GM18867 (cell line): ENCODE data around the gene PEX16.
A peak's percentile ranks its signal among the peaks of the same experiment; 100 is the strongest.

ENCODE experiments used
- ATAC-seq: cut with Tn5 transposase; IDR thresholded peaks from one replicate; pipeline ENCODE4 v1.9.1; 2021; ENCODE audit warnings: mild to moderate bottlenecking, moderate library complexity; ENCODE audit not compliant: unreplicated experiment

The PEX16 gene

GRCh38 chr11:45931739-45932138, 14.1 kb upstream of the PEX16 start:
- ATAC-seq, result no peak

- no peak for ATAC-seq
Observed at GRCh38 chr11:45930951-45931570, 13.4 kb upstream of the PEX16 start.

- peak; percentile 95 for ATAC-seq
Observed at GRCh38 chr11:45930031-45930794, 12.5 kb upstream of the PEX16 start.

DNA sequence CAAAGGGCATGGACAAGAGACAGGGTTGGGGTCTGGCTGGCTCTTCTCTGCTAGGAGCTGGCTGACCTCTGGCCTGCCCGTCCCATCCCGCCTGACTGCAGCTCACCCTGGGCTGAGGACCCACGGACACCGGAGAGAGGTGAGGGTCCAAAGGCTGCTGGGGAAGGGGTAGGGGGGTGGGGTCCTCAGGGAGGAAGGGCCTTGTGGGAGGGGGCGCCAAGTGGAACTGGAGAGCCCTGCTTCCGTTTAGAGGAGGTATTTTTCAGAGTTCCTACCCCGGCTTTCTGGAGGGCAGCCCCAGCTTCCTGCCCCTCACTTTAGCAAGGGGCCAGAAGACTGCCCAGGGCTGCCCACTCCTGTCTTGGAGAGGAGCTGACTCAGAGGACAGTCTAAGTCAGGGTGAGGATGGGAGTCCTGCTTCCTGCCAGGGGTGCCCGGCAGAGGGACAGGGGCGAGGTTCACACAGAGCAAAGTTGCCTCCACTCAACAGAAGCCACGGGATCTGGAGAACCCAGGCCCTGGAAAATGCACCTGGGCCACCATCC, 11.9 kb upstream of the PEX16 start:
- no peak for ATAC-seq

DNA sequence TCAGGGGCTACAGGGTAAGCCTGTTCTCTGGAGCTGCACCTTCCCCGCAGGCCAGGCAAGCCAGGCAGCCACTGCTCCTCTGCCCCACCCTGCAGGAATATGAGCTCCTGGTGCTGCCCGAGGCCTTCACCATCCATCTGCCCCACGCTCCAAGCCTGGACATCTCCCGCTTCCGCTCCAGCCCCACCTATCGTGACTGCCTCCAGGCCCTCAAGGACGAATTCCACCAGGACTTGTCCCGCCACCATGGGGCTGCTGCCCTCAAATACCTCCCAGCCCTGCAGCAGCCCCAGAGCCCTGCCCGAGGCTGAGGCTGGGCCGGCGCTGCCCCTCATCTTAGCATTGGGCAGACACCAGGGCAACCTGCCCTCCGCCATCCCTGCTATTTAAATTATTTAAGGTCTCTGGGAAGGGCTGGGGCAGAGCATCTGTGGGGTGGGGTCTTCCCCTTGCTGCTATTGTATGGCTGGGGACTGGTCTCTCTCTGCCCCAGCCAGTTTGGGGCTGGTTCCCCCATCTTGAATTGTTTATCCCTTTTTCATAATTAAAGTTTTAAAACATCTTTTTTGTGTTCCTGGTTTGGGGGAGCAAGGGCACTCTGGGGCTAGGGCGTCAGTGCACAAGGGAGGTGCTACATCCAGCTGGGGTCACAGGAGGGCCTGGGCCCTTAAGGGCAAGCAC, 11.0 kb upstream of the PEX16 start:
- no peak for ATAC-seq

DNA sequence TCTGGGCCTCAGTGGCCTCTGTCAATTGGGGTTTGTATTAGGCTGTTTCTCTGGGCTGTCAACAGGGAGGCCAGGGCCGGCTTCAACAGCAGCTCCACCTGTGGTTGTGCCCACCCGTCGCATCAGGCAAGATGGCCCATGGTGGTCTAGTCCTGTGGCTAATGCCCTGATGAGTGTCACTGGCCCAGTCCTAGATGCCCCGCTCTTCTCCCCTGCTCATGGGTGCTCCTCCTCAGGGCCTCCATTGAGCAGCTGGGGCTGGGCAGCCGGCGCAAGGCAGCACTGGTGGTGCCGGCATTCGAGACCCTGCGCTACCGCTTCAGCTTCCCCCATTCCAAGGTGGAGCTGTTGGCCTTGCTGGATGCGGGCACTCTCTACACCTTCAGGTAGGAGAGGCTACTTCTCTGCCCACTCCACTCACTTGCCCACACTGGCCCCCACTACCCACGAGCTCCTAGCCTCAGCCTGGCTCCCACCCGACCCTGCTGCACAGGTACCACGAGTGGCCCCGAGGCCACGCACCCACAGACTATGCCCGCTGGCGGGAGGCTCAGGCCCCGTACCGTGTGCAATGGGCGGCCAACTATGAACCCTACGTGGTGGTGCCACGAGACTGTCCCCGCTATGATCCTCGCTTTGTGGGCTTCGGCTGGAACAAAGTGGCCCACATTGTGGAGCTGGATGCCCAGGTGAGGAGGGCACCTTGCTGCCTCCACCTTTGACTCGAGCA, 10.2 kb upstream of the PEX16 start:
- ATAC-seq, result no peak

GRCh38 chr11:45927332-45927683, 9.6 kb upstream of the PEX16 start:
- no peak for ATAC-seq

- ATAC-seq, result no peak
Observed at GRCh38 chr11:45926536-45927331, 9.1 kb upstream of the PEX16 start.

DNA sequence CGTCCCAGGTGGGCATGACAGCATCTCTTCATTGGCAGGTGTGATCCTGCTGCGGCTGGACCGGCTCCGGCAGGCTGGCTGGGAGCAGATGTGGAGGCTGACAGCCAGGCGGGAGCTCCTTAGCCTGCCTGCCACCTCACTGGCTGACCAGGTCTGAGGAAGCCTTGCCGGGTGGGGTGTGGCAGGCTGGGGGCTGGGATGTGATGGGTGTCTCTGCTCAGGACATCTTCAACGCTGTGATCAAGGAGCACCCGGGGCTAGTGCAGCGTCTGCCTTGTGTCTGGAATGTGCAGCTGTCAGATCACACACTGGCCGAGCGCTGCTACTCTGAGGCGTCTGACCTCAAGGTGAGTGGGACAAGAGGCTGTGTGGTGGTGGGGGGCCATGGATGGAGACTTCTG, 8.3 kb upstream of the PEX16 start:
- ATAC-seq, result no peak

DNA sequence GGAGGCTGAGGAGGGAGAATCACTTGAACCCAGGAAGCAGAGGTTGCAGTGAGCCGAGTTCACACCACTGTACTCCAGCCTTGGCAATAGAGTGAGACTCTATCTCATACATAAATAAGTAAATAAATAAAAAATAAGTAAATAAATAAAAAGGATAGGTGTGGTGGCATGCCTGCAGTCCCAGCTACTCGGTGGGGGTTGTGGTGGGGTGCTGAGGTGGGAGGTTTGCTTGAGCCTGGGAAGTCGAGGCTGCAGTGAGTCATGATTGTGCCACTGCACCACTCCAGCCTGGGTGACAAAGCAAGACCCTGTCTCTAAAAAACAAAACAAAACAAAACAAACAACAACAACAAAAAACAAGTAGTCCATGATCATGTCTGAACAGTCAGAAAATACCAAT, 7.9 kb upstream of the PEX16 start:
- no peak for ATAC-seq

DNA sequence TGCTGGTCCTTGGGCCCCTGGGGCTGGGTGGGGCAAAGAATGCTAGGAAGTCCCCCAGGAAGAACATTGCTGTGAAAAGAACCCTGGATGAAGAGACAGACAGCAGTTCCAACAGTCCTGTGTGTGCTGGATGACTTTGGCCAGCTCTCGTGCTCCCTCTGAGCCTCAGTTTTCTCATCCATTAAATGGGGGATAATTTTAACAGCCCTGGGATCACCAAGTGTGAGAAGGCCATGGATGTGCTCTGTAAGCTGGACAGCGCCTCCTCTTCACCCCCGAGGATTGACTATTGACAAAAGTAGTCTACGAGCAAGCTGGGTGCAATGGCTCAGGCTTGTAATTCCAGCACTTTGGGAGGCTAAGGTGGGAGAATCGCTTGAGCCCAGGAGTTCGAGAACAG, 7.2 kb upstream of the PEX16 start:
- ATAC-seq, result no peak

DNA sequence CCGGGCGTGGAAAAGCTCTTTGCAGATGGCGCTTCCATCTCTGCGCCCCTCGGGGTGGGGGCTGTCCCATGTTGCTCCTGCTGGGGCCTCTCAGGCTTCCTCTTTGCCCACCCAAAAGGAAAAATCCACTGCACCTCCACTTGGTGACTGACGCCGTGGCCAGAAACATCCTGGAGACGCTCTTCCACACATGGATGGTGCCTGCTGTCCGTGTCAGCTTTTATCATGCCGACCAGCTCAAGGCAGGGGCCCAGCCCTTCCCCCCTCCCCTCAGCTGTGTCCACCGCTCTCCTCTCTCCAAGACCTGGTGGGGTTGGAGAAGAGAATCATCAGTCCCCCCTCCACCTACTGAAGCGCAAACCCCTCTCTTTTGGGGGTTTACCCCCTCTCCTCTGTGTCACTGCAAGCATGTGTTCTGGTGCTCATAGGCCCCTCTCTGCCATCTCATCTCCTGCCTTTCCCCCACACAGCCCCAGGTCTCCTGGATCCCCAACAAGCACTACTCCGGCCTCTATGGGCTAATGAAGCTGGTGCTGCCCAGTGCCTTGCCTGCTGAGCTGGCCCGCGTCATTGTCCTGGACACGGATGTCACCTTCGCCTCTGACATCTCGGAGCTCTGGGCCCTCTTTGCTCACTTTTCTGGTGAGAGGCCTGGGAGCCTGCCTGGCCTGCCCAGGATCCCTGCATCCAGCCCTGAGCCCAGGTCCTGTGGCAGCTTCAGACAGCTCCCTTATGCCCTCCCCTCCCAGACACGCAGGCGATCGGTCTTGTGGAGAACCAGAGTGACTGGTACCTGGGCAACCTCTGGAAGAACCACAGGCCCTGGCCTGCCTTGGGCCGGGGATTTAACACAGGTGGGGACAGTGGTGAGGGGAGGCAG, 6.6 kb upstream of the PEX16 start:
- no peak for ATAC-seq

DNA sequence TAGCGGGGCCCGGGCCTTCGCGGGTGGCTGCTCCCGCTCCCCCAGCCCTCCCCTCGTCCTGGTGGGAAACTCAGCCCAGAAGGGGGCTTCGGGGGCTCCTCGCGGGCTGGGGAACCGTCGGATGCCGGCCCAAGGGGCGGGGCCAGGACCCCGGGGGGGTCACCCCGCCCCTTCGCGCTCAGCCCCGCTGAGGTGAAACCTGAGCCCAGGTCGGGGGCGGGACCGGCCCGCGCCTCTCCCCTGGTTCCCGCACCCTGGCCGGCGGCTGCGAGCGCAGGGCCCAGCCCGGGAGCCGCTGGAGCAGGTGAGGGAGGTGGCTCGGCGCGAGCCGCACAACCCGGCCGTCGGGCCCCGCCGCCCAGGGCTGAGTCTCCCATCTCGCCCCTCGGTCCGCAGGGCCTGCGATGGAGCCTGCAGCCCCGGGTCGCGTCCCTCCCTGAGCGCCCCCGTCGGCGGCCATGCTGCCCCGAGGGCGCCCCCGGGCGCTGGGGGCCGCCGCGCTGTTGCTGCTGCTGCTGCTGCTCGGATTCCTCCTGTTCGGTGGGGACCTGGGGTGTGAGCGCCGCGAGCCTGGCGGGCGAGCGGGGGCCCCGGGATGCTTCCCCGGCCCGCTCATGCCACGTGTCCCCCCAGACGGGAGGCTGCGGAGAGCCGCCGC, 4.9 kb upstream of the PEX16 start, which contains the start of gene LARGE2:
LARGE2 (plus strand) TSS at position 232 of the 658 bp plus-strand sequence; CDS start at position 459, 227 bp downstream.
- ATAC-seq, result no peak

DNA sequence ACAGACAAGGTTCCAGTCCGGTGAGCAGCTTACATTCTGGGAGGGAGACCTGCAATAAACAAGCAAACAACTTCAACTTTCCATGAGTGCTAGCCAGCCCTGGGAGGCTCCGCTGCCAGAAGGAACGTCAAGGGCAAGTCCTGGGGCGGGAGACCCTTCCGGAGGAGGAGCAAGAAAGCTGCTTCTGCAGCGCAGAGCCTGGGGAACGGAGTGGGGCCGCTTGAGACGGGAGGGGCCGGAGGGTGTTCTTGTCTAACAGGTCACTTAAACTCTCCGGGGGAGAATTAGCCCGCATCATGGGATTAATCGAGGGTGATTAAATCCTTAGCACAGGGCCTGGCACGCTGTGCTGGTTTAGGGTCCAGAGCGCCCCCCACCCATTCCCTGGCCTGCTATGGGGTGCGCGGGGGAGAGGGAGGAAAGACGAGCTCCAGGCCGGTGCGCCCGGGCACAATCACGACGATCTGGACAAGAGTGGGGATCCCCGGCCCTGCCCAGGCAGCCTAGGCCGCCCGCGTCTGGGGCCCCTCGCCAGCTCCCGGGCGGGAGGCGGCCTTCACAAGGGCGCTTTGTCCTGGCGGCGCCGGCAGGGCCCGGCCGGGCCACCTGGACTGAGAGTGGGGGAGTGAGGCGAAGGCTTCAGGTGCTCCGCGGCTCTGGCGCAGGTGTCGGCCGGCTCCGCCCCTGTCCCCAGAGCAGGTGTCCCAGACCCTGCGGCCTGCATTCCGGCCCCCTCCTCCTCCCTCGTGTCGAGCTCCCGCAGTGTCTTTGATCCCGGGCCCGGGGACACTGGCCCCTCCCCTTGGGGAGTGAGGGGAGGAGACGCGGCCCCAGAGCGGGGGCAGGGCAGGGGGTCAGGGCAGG, 4.1 kb upstream of the PEX16 start:
- ATAC-seq, result no peak

DNA sequence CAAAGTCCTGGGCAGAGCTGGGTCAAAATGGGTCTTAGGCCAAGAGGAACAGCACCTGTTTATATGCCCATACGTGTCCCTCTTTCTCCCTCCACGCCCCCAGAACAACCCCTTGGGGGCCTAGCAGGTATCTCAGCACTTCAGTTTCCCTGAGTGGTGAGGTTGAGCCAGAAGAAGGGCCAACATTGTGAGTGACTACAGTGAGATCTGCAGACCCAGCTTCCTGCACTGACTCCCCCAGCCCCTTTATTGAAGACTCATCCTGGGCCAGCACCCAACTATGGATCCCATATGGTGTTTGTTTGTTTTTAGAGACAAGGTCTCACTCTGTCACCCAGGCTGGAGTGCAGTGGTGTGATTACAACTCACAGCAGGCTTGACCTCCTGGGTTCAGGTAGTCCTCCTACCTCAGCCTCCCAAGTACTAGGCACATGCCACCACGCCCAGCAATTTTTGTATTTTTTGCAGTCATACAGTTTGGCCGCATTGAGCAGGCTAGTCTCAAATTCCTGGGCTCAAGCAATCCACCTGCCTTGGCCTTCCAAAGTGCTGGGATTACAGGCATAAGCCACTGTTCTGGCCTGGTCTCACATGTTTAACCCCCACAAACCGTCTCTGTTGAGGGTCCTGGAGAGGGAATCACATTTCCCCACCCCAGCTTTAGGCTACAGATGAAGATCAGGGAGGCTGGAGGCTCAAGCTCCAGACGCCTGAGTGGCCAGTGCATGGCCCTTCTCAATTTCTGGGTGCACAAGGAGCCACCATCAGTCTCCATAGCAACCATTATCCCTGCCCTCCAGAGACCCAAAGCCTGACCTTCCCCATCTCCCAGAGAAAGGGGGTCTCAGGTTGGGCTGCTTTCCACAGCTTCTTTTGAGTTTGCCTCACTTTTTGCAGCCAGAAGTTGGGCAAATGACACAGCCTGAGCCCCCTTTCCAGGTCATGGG, 3.1 kb upstream of the PEX16 start:
- no peak for ATAC-seq

DNA sequence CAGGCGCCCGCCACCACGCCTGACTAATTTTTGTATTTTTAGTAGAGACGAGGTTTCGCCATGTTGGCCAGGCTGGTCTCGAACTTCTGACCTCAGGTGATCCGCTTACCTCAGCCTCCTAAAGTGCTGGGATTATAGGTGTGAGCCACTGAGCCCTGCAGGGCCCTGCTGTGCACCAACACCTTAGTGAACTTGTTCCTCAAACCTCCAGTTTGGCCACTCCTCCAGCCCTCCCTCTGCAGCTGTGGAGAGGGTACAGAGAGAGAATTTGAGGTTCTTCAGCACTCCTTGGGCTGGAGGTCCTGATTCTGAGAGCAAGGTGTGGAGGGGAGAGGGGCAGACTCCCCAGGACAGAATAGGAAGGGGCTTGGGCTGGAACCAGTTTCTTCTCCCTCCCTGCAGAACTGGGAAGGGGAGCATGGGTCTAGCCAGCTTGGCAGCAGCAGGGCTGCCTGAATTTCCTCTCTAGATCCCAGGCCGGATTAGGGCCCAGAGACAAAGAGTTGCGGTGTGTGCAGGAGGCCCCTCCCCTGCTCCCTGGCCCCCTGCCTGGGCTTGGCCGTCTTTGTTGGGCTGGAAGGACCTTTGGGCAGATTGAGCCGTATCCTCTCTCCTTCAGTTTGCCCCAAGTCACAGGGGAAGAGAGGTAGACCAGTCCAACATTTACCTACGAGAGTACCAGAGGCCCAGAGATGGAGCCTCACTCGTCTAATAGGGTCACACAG, 2.3 kb upstream of the PEX16 start:
- no peak for ATAC-seq
